Neutrophil (primary cell): ENCODE data around the gene CD28.
"Not testable (repeated sequence)": the region's sequence is repeated elsewhere in the genome, so short reads cannot be mapped to it uniquely, and the experiment has no call there.

Experiments used
- H3K27ac ChIP-seq: fragments of 200-600 bp; sonication (generic); 2 replicates; pipeline ENCODE4 v1.5.1; 2016; ENCODE audit warnings: mild to moderate bottlenecking, moderate library complexity
- H3K27me3 ChIP-seq: fragments of 200-600 bp; sonication (generic); 2 replicates; pipeline ENCODE4 v1.6.0; 2016; ENCODE audit warnings: mild to moderate bottlenecking
- H3K36me3 ChIP-seq: fragments of 200-600 bp; sonication (generic); 2 replicates; pipeline ENCODE4 v1.5.1; 2017
- H3K4me1 ChIP-seq, 2 experiments: fragments of 200-600 bp in 1 of 2; sonication (generic) in 1 of 2; 1 replicate in 1 of 2; 2 replicates in 1 of 2; pipeline versions ENCODE4 v1.5.1 to v1.6.1; 2013 to 2016; ENCODE audit warnings: low read depth in 1 of 2, low read length in 1 of 2, mild to moderate bottlenecking in 1 of 2, moderate library complexity in 1 of 2; ENCODE audit not compliant: control insufficient read depth in 1 of 2, insufficient read depth in 1 of 2
- H3K4me3 ChIP-seq, 2 experiments: fragments of 200-600 bp in 1 of 2; sonication (generic) in 1 of 2; 1 replicate in 1 of 2; 2 replicates in 1 of 2; pipeline ENCODE4 v1.5.1; 2013 to 2016; ENCODE audit warnings: low read depth in 1 of 2, low read length in 1 of 2, mild to moderate bottlenecking in 1 of 2, moderate library complexity in 1 of 2
- H3K9me3 ChIP-seq: fragments of 200-600 bp; sonication (generic); 2 replicates; pipeline ENCODE4 v1.5.1; 2016
- CTCF ChIP-seq: fragments of 200-600 bp; sonication (generic); IDR thresholded peaks from 2 replicates; pipeline ENCODE4 v1.5.1; 2016; ENCODE audit warnings: antibody characterized with exemption

The CD28 gene

GRCh38 chr2:203774760-203775159 lies 68.3 kb downstream of the CD28 start:
- H3K4me1 ChIP-seq: no peaks in the 10 kb centered on the region
- H3K9me3 ChIP-seq: no peaks in the 10 kb centered on the region
- H3K27ac ChIP-seq: no peak overlapping the region
- H3K4me3 ChIP-seq: no peak overlapping the region
- H3K27me3 ChIP-seq: no peaks in the 10 kb centered on the region
- no peaks in the 10 kb centered on the region for H3K36me3 ChIP-seq
- no peak for TF ChIP-seq CTCF

- no peaks in the 10 kb centered on the region for H3K4me1 ChIP-seq
- H3K27me3 ChIP-seq: no peaks in the 10 kb centered on the region
- H3K9me3 ChIP-seq: no peaks in the 10 kb centered on the region
- no peak overlapping the region for H3K4me3 ChIP-seq
- no peak for TF ChIP-seq CTCF
- H3K36me3 ChIP-seq: no peaks in the 10 kb centered on the region
- no peak overlapping the region for H3K27ac ChIP-seq
Observed at GRCh38 chr2:203775684-203776083, 69.2 kb downstream of the CD28 start.

GRCh38 chr2:203777030-203777429 lies 70.6 kb downstream of the CD28 start:
- Histone ChIP-seq H3K27me3 (no peaks in the 10 kb centered on the region), H3K27ac (no peak overlapping the region), H3K9me3 (no peaks in the 10 kb centered on the region), H3K4me1 (no peaks in the 10 kb centered on the region), H3K4me3 (no peak overlapping the region), H3K36me3 (no peaks in the 10 kb centered on the region)
- TF ChIP-seq CTCF: no peak

- H3K9me3 ChIP-seq, H3K27ac ChIP-seq, H3K27me3 ChIP-seq: not testable (repeated sequence)
Observed at GRCh38 chr2:203779477-203780073, 73.1 kb downstream of the CD28 start.

GRCh38 chr2:203780231-203780630 lies 73.8 kb downstream of the CD28 start:
- Histone ChIP-seq H3K27me3 (no peaks in the 10 kb centered on the region), H3K36me3 (no peaks in the 10 kb centered on the region), H3K4me3 (no peak overlapping the region), H3K9me3 (no peaks in the 10 kb centered on the region), H3K4me1 (no peaks in the 10 kb centered on the region), H3K27ac (no peak overlapping the region)
- no peak for TF ChIP-seq CTCF

More at GRCh38 chr2:203779477-203780073, 73.1 kb downstream of the CD28 start:
- H3K4me3 ChIP-seq, H3K4me1 ChIP-seq, H3K36me3 ChIP-seq: not testable (repeated sequence)

GRCh38 chr2:203781151-203781550 lies 74.7 kb downstream of the CD28 start:
- Histone ChIP-seq H3K27ac (no peak overlapping the region), H3K4me1 (no peaks in the 10 kb centered on the region), H3K27me3 (no peaks in the 10 kb centered on the region), H3K36me3 (no peaks in the 10 kb centered on the region), H3K4me3 (no peak overlapping the region), H3K9me3 (no peaks in the 10 kb centered on the region)
- TF ChIP-seq CTCF: no peak
